HG03060 (cell line): Measurements from ENCODE around the gene KIF2B.
"Not testable (repeated sequence)": the region's sequence is repeated elsewhere in the genome, so short reads cannot be mapped to it uniquely, and the experiment has no call there.

Experiments used
- ATAC-seq: cut with Tn5 transposase; IDR thresholded peaks from one replicate; pipeline ENCODE4 v1.9.1; 2021; ENCODE audit warnings: low read depth, moderate number of reproducible peaks; ENCODE audit not compliant: unreplicated experiment

The KIF2B gene, protein sequence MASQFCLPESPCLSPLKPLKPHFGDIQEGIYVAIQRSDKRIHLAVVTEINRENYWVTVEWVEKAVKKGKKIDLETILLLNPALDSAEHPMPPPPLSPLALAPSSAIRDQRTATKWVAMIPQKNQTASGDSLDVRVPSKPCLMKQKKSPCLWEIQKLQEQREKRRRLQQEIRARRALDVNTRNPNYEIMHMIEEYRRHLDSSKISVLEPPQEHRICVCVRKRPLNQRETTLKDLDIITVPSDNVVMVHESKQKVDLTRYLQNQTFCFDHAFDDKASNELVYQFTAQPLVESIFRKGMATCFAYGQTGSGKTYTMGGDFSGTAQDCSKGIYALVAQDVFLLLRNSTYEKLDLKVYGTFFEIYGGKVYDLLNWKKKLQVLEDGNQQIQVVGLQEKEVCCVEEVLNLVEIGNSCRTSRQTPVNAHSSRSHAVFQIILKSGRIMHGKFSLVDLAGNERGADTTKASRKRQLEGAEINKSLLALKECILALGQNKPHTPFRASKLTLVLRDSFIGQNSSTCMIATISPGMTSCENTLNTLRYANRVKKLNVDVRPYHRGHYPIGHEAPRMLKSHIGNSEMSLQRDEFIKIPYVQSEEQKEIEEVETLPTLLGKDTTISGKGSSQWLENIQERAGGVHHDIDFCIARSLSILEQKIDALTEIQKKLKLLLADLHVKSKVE

DNA sequence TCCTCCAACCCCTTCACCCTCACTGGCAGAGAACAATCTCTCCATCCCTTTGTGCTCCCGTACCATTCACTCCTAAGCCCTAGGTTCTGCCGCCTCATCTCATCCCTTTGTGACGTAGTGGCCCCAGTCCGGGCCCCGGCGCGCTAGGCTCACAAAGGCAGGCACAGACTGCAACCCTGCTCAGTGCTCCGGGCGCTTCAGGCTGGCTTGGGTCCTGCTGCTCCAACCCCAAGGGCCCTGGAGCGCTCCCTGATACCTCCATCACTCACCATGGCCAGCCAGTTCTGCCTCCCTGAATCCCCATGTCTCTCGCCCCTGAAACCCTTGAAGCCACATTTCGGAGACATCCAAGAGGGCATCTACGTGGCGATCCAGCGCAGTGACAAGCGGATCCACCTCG, at the start of gene KIF2B:
Gene KIF2B (plus strand): TSS at position 164 of the 400 bp plus-strand sequence. CDS start 107 bp downstream, at position 271.
- no peak for ATAC-seq

DNA sequence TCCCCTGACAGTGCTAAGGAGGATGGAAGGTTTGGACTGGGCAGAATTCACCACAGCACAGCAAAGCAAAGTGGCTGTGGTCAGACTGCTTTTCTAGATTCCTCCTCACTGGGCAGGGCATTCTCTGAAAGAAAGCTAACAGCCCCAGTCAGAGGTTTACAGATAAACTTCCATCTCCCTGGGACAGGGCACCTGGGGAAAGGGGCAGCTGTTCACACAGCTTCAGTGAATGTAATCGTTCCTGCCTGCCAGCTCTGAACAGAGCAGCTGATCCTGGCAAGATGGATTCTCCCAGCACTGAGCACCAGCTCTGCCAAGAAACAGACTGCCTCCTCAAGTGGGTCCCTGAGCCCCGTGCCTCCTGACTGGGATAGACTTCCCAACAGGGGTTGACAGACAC, 42.4 kb upstream of the KIF2B start:
- no peak for ATAC-seq

DNA sequence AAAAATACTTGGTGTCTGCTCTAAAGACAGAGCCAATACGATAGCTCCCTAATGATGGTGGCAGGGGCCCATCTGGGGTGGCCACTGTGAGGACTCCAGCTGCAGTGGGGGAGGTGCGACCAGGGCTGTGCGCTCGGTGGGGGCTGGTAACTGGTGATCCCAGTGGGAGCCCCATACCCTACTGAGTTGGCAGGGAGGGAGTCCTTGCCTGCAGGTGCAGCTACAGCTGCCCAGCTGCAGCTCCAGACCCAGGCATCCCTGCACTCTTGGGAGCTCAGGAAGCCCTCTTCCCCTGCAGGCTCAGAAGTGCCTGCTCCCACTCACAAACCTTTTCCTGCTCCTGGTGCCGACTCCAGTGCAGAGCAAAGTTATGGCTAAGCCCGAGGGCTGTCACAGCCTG, 31.2 kb upstream of the KIF2B start:
- ATAC-seq, result no peak

DNA sequence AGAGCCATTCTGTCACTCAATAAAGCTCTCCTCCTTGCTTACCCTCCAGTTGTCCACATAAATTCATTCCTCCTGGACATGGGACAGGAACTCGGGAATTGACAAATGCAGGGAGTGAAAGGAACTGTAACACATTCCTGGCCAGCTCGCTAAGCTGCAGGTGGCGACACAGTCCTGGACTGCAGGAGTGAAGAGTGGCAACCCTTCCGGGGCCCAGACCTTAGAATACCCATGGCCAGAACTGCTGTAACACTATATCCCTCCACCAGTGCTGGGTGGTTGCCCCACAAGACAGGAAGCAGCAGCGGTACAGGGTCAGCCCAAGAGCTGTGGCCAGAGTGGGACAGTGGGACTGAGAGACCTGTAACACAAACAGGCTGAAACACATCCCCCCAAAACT, 30.3 kb upstream of the KIF2B start:
- no peak for ATAC-seq

DNA sequence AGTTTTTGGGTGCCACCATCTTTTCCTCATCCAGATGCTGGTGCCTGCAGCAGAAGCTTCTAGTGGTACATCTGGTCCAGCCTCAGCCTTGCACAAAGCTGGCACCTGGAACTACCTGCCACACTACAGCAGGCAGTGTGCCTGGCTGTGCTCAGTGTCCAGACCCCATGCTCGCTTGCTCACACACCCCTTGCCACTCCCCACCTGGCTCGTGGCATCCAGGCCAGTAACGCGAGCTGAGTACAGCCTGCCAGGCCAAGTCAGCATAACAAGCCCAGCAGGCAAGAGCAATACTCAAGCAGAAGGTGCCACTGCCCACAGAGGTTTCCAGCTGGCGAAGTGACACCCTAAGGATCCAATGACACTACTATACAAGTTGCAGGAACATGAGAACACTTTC, 29.7 kb upstream of the KIF2B start:
- no peak for ATAC-seq

DNA sequence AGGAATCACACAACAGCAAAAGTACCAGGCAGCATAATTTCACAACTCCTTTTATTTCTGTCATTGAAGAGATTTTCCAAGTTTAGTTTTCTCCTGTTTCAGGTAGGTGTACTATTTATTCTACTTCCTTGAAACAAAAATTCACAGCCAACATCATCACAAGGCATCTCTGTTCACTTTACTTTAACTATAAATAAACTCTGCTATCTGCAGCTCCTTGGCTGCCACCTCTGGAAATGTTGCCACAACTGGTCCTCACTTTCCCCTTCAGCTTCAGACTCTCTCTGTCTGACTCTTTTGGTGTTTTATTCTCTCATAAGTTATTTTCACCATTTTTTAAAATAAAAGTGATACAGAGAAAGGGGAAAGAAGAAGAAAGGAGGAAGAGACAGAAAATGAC, 27.9 kb upstream of the KIF2B start:
- no peak for ATAC-seq

DNA sequence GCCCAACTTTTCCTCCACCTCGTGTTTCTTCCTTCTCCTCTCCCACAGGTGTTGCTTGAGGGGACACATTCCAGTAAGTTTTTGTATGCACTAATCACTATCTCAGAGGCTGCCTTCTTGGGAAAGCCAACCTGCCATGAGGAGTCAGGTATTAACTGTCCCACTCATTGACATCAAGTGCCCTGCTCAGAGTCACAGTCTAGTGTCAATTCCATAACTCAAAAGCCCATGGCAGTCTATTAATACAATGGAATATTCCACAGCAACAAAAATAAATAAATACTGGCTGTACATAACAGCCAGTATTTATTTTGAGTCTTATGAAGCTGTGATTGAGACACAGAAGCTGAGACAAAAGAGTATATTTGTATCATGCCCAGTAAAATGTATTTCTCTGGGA, 26.1 kb upstream of the KIF2B start:
- ATAC-seq, result no peak

DNA sequence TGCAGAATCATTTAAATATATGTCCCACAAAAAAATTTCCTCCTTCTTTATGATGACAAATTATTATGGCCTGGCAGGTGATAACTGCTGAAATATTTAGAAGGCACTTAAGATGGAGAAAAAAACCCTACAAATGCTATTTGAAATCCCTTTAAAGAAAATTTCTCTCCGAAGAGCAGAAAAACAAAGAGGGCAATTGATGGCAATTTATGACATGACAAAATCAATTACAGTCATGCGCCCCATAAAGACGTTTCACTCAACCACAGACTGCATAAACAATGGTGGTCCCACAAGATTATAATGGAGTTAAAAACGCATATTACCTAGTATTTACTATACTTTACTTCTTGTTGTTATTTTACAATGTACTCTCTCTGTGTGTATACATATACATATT, 25.2 kb upstream of the KIF2B start:
- no peak for ATAC-seq

DNA sequence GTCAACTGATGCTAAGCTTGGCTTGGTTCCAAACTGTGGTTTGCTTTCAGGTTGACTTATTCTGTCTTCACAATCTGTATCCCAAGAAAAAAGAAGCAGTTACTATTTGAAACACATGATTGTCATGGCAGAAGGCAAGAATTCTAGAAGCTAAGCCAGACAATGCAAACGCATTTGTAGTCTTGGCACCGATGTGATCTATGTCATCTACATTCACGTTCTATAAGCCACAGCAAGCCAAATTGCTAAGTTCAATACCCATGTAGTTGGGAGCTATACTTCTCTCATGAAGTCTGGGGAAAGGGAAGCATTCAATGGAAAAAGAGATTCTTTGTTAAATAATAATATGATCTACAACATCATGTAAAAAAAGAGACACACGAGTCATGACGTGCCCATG, 18.3 kb upstream of the KIF2B start:
- no peak for ATAC-seq

DNA sequence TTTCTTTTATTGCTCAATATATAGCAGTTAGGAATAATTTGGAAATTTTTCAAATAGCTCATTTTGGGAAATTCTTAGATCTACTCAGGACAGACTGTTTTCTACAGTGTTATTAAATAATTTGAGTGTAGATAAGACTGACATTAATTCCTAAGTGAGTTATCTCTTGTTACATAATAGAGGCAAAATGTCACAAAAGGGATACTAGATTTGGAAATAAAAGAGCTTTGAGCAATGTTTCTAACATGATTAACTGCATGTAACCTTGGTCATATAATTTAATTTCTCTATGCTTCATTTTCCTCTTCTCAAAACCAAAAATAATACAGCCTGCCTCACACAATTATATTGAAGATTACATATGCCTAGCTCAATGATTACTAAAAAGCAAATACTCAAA, 16.3 kb upstream of the KIF2B start:
- no peak for ATAC-seq

DNA sequence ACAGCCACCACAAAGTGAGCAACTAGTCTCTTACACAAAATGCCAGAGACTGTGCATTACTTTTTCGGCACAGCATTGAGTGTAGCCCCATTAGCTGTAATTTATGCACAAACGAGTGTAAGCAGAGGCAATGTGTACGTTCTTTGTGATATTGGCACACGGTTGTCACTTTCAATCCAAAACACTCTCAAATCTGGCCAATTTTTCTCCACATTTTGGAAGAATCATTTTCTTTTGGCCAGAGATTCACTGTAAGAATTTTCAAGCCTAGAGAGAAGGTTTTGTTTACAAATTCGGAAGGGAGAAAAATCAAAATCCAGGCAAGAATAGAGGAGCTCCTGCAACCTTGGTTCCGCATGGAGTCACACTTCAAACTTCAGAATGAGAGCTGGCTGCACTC, 15.4 kb upstream of the KIF2B start:
- ATAC-seq, result no peak

DNA sequence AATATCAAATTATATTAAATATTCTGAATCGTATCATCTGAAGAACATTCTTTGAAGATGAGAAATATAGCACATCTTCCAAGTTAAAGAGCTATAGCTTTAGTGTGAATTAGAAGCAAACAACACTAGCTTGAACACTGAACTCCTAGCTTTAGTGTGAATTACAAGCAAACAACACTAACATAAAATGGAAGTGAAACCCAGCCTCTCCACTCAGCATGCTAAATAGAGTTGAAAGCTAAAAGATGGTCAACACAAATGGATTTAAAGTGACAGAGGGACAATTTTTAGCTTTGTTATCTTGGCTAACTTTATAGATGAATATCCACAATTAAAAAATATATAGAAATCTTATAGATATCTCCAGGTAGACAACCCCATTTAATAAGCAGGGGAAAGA, 4.5 kb upstream of the KIF2B start:
- no peak for ATAC-seq

DNA sequence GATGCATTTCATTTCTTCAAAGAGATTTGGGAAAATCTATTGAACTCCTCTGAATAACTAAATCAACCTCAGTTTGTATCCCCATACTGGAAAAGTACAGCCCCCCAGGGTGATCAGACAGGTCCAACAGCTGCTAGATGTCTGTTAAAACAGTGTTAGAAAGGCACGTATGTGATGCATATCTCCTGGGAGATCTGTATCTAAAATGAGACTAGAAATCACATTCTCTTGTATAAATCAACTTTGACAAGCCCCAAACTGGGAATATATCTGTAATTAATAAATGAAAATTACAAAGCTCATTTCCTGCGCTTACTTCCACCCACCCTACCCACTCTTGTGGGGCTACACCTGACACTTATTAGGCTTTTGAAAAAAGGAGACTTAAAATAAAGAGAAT, 3.8 kb upstream of the KIF2B start:
- no peak for ATAC-seq

DNA sequence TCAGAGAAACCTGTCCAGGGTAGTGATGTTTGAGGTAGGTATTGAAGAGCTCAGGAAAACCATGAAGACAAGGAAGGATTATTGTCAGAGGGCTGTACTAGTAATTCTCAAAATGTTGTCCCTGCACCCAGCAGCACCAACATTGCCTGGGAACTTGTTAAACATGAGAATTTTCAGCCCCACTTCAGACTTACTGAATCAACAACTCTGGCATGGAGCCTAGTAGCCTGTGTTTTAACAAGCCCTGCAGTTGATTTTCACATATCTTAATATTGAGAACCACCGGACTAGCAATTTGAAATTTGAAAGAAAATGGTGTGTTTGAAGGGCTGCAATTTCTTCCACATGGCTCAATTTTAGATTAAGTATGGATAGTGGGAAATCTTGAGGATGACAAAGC, 2.8 kb upstream of the KIF2B start:
- ATAC-seq, result no peak

DNA sequence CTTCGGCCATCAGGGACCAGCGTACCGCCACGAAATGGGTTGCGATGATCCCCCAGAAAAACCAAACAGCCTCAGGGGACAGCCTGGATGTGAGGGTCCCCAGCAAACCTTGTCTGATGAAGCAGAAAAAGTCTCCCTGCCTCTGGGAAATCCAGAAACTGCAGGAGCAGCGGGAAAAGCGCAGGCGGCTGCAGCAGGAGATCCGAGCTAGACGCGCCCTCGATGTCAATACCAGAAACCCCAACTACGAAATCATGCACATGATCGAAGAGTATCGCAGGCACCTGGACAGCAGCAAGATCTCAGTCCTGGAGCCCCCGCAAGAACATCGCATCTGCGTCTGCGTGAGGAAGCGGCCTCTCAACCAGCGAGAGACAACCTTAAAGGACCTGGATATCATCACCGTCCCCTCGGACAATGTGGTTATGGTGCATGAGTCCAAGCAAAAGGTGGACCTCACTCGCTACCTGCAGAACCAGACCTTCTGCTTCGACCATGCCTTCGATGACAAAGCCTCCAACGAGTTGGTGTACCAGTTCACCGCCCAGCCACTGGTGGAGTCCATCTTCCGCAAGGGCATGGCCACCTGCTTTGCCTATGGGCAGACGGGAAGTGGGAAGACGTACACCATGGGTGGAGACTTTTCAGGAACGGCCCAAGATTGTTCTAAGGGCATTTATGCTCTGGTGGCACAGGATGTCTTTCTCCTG, 769 bp downstream of the KIF2B start:
- ATAC-seq, result no peak

DNA sequence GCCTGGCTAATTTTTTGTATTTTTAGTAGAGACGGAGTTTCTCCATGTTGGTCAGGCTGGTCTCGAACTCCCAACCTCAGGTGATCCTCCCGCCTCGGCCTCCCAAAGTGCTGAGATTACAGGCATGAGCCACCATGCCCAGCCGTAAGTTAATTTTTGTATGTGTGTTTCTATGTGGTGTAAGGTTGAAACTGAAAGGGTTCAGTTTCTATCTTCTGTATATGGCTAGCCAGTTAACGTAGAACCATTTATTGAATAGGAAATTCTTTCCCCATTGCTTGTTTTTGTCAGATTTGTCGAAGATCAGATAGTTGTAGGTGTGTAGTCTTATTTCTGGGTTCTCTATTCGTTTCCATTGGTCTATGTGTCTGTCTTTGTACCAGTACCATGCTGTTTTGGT, 12.0 kb downstream of the KIF2B start:
- ATAC-seq, result not testable (repeated sequence)

DNA sequence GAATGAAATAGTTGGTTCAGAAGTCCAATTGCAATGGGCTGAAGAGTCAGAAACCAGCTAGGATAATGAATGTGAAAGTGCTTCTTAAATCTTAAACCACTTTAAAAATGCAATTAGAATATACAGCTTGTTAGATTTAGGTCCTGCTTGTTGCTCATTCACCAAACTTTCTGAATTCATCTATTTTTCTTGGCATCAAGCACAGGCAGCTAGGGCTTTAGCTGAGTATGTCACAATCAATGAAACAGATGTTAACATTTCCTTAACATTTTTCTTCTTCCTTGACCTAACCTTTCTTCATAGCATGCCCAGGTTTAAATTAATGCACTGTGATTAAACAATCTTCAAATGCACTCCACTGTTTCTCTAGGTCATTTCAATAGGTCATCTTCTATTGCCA, 14.4 kb downstream of the KIF2B start:
- no peak for ATAC-seq

DNA sequence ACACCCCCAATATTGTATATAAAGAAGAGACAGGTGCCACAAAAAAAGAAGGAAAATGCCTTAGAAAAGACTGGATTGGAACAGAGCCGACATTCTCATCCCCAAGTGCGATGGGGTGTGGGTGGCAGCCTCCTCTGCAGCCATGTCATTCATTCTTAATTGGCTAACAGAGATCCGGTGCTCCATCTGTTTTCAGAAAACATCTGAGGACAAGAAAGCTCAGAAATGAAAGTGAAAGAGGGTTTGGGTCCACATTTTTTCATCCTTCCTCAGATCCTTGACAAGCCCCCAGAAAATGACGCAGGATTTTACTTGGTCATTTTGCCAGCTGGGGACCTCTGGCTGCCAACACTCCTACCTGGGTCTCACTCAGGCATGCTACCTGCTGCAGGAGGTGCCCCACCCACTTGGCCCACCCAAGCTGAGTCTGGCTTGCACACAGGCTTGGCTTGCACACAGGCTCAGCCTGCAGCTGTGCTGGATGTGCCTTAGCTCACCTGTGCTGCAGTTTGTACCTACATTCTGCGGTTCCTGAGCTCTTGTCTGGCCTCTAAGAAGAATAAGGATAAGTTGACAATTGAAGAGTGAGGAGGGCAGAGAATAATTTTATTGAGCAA, 21.9 kb downstream of the KIF2B start:
- ATAC-seq, result no peak

DNA sequence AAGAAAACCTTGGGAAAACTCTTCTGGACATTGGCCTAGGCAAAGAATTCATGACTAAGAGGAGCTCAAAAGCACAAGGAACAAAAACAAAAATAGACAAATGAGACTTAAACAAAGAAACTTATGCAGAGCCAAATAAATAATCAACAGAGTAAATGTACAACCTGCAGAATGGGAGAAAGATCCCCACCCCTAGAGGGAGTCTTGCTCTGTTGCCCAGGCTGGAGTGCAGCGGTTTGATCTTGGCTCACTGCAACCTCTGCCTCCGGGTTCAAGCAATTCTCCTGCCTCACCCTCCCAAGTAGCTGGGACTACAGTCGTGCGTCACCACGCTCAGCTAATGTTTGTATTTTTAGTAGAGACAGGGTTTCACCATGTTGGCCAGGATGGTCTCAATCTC, 48.4 kb downstream of the KIF2B start:
- not testable (repeated sequence) for ATAC-seq
